PC-3 (cell line): ENCODE measurements around the gene CHD5. TPM values are rescaled to one million over a fixed set of nuclear protein-coding genes. Genes with fewer than 3 reads are reported as not detected.

Experiments used
- ATAC-seq: fragments of 200-7000 bp; cut with Tn5 transposase; 2 replicates; pipeline ENCODE4 v1.9.1; 2020; ENCODE audit warnings: mild to moderate bottlenecking, moderate library complexity
- BruUV-seq: library from RNA; stranded (reverse); fragments of 400-500 nt; replicated peaks from 2 replicates; lab custom pipeline; 2021; lab: Mats Ljungman, UMichigan
- CTCF ChIA-PET: fragments of 300-600 bp; sonication (Branson Sonifier 250); formaldehyde crosslinking; loops from one replicate; lab custom pipeline; 2022; ENCODE audit warnings: antibody characterized with exemption; lab: Charles Lee
- POLR2A ChIA-PET: fragments of 300-600 bp; sonication (Branson Sonifier 250); formaldehyde crosslinking; loops from one replicate; lab custom pipeline; 2022; ENCODE audit warnings: antibody characterized with exemption; ENCODE audit not compliant: unreplicated experiment; lab: Charles Lee
- DNase-seq: peaks from one replicate; pipeline ENCODE4 v3.0.0-alpha.2; 2015
- H2AFZ ChIP-seq: fragments of 300-600 bp; sonication (generic); 2 replicates; pipeline ENCODE4 v1.6.0; 2016; ENCODE audit warnings: antibody characterized with exemption, low read length
- H3F3A ChIP-seq: fragments of 300-600 bp; sonication (generic); one replicate; pipeline ENCODE4 v1.6.0; 2017; ENCODE audit warnings: antibody characterized with exemption, low read length, control low read depth, mild to moderate bottlenecking; ENCODE audit not compliant: unreplicated experiment
- H3K27ac ChIP-seq: fragments of 300-600 bp; sonication (generic); 2 replicates; pipeline ENCODE4 v1.5.1; 2016; ENCODE audit warnings: mild to moderate bottlenecking, low read length
- H3K27me3 ChIP-seq: fragments of 300-600 bp; sonication (generic); 2 replicates; pipeline ENCODE4 v1.6.1; 2016; ENCODE audit warnings: low read length, mixed read lengths
- H3K36me3 ChIP-seq: fragments of 300-600 bp; sonication (generic); 2 replicates; pipeline ENCODE4 v1.6.1; 2016; ENCODE audit warnings: low read depth, mixed run types, low read length, mixed read lengths
- H3K4me1 ChIP-seq: fragments of 300-600 bp; sonication (generic); 2 replicates; pipeline ENCODE4 v1.5.1; 2016; ENCODE audit warnings: low read length; ENCODE audit not compliant: insufficient read depth
- H3K4me2 ChIP-seq: fragments of 300-600 bp; sonication (generic); 2 replicates; pipeline ENCODE4 v1.6.0; 2016; ENCODE audit warnings: low read length
- H3K4me3 ChIP-seq: fragments of 300-600 bp; sonication (generic); 2 replicates; pipeline ENCODE4 v1.5.1; 2016; ENCODE audit warnings: mild to moderate bottlenecking, low read length, mixed read lengths
- H3K79me2 ChIP-seq: fragments of 300-600 bp; sonication (generic); 2 replicates; pipeline ENCODE4 v1.6.1; 2017; ENCODE audit warnings: low read length, mixed read lengths
- H3K9ac ChIP-seq: fragments of 300-600 bp; sonication (generic); 2 replicates; pipeline ENCODE4 v1.6.0; 2016; ENCODE audit warnings: mild to moderate bottlenecking, low read length
- H3K9me2 ChIP-seq: fragments of 300-600 bp; sonication (generic); replicated peaks from 2 replicates; pipeline ENCODE4 v1.6.1; 2016; ENCODE audit warnings: mixed run types, low read length, mixed read lengths
- H3K9me3 ChIP-seq: fragments of 300-600 bp; sonication (generic); 2 replicates; pipeline ENCODE4 v1.6.1; 2016; ENCODE audit warnings: low read length, mixed read lengths
- H4K20me1 ChIP-seq: fragments of 300-600 bp; sonication (generic); 2 replicates; pipeline ENCODE4 v1.6.1; 2016; ENCODE audit warnings: low read length, mixed read lengths
- CTCF ChIP-seq: fragments of 300-600 bp; sonication (generic); conservative IDR thresholded peaks from 2 replicates; pipeline ENCODE4 v1.5.1; 2017; ENCODE audit warnings: antibody characterized with exemption, low read depth, mild to moderate bottlenecking, low read length
- EZH2 ChIP-seq: fragments of 300-600 bp; sonication (generic); IDR thresholded peaks from one replicate; pipeline ENCODE4 v1.6.1; 2017; ENCODE audit warnings: antibody characterized with exemption, mild to moderate bottlenecking, low read length; ENCODE audit not compliant: unreplicated experiment
- EZH2phosphoT487 ChIP-seq: fragments of 300-600 bp; sonication (generic); IDR thresholded peaks from 2 replicates; pipeline ENCODE4 v1.6.1; 2018; ENCODE audit warnings: mild to moderate bottlenecking, antibody characterized with exemption, low read length, borderline replicate concordance
- intact Hi-C: fragments of 100-400 bp; cut with micrococcal nuclease; formaldehyde crosslinking; loops from 2 replicates; pipeline ENCODE4 v1.9.0; 2023
- total RNA-seq: library from RNA; depleted of rRNA; stranded (reverse); fragments of >200 nt; gene quantifications from 2 replicates; pipeline ENCODE4 v1.2.3, GENCODE V29; 2014

Gene CHD5
- total RNA-seq, 1 experiment from 2014 or later, result 0.55 TPM

GRCh38 chr1:6054596-6054995, 125.5 kb downstream of the CHD5 start:
- H3K4me3 ChIP-seq, result no peak overlapping the region

GRCh38 chr1:6053206-6053546, 126.9 kb downstream of the CHD5 start:
- H3K4me2 ChIP-seq, result no peak overlapping the region
- H4K20me1 ChIP-seq, result 0 out of 2 replicates have a peak, but pooled peaks cover 3% of the 10 kb centered on the region
- no peak for TF ChIP-seq CTCF
- no peak for TF ChIP-seq EZH2phosphoT487
- no peak for TF ChIP-seq EZH2
- H3K9me2 ChIP-seq, result no peaks in the 10 kb centered on the region
- BruUV-seq, result no TSS peak
- POLR2A ChIA-PET, result no interaction called here
- no peak overlapping the region for H2AFZ ChIP-seq
- no peaks in the 10 kb centered on the region for H3F3A ChIP-seq
- H3K4me1 ChIP-seq, result peaks cover 4% of the 10 kb centered on the region
- no peaks in the 10 kb centered on the region for H3K27me3 ChIP-seq
- CTCF ChIA-PET, result interaction anchor here (0.6 to 1.6 kb wide), 5 partner anchors 28 to 193 kb away, joined by 3 to 9 read pairs (median 5); no protein-coding TSS in a partner anchor
- no peak overlapping the region for H3K27ac ChIP-seq
- no peak overlapping the region for H3K4me3 ChIP-seq
- H3K36me3 ChIP-seq, result no peaks in the 10 kb centered on the region
- no peaks in the 10 kb centered on the region for H3K79me2 ChIP-seq
- no peak overlapping the region for H3K9ac ChIP-seq
- DNase-seq (no peak), ATAC-seq (no peak)
- no peaks in the 10 kb centered on the region for H3K9me3 ChIP-seq
- intact Hi-C loops, result loop anchor here (2.0 to 5.0 kb wide), 4 partner anchors 56 to 289 kb away; no protein-coding TSS in a partner anchor

More at GRCh38 chr1:6054596-6054995, 125.5 kb downstream of the CHD5 start:
- H3K9me2 ChIP-seq, result no peaks in the 10 kb centered on the region
- BruUV-seq, result no TSS peak
- POLR2A ChIA-PET, result no interaction called here
- no peak overlapping the region for H3K27ac ChIP-seq
- no peak overlapping the region for H3K4me2 ChIP-seq
- 0 out of 2 replicates have a peak, but pooled peaks cover 3% of the 10 kb centered on the region for H4K20me1 ChIP-seq
- no peak overlapping the region for H2AFZ ChIP-seq
- no peaks in the 10 kb centered on the region for H3K9me3 ChIP-seq
- H3K36me3 ChIP-seq, result no peaks in the 10 kb centered on the region
- DNase-seq, result no peak
- intact Hi-C loops, result loop anchor here (5.0 kb wide), 3 partner anchors 103 to 288 kb away; no protein-coding TSS in a partner anchor
- H3K4me1 ChIP-seq, result peaks cover 18% of the 10 kb centered on the region
- no peak for ATAC-seq
- H3K79me2 ChIP-seq, result no peaks in the 10 kb centered on the region
- H3K27me3 ChIP-seq, result no peaks in the 10 kb centered on the region
- TF ChIP-seq EZH2 (no peak), CTCF (no peak), EZH2phosphoT487 (no peak)
- CTCF ChIA-PET, result no interaction called here
- no peaks in the 10 kb centered on the region for H3F3A ChIP-seq
- H3K9ac ChIP-seq, result no peak overlapping the region

- Histone ChIP-seq H3K27ac (no peak overlapping the region), H3K4me2 (no peak overlapping the region), H3K79me2 (no peaks in the 10 kb centered on the region), H2AFZ (no peak overlapping the region), H3K9ac (no peak overlapping the region), H3K4me1 (no peaks in the 10 kb centered on the region), H3K36me3 (no peaks in the 10 kb centered on the region), H3F3A (no peaks in the 10 kb centered on the region), H3K9me3 (no peaks in the 10 kb centered on the region), H4K20me1 (0 out of 2 replicates have a peak, but pooled peaks cover 3% of the 10 kb centered on the region), H3K4me3 (no peak overlapping the region), H3K27me3 (no peaks in the 10 kb centered on the region), H3K9me2 (no peaks in the 10 kb centered on the region)
- intact Hi-C loops, result loop anchor here (1.0 to 5.0 kb wide), 5 partner anchors 56 to 290 kb away; no protein-coding TSS in a partner anchor
- BruUV-seq, result no TSS peak
- no peak for TF ChIP-seq EZH2phosphoT487
- TF ChIP-seq CTCF, result peak; percentile 94
- no peak for TF ChIP-seq EZH2
- DNase-seq (peak; percentile 86), ATAC-seq (peak; percentile 80)
- ChIA-PET CTCF (interaction anchor here (0.5 to 1.6 kb wide), 8 partner anchors 28 to 193 kb away, joined by 3 to 9 read pairs (median 4); no protein-coding TSS in a partner anchor), POLR2A (no interaction called here)
These were observed 127.4 kb downstream of the CHD5 start for GRCh38 chr1:6052543-6053205.
